Measurements from ENCODE around the gene DCAF16.

DCAF16 gene

DNA sequence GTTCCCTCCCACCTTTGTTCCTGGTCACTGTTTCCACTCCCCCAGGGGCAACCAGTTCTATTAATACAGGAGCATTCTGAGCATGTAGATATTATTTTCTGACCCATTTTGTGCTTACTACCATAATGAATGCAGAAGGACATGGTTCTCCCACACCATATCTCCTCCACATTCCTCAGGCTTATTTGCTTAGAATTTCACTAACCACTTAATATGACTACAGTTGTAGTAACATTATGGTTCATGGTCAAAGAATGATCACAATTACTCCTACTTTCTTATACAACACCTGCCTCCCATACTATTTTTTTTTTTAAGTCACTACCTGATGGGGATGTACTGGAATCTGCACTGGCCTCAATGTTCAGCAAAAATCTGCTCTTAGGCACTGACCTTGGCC lies 21.6 kb downstream of the DCAF16 start:
- Histone ChIP-seq H3K27me3 (no peaks in the 10 kb centered on the region), H3K36me3 (peaks cover 3% of the 10 kb centered on the region; the same call in 1 of the 2 replicates), H3K4me1 (no peaks in the 10 kb centered on the region), H3K9me3 (no peaks in the 10 kb centered on the region), H3K4me3 (ENCODE audit: low read depth, low read length) (no peak overlapping the region)
- no peak for DNase-seq
- TF ChIP-seq, protein P1, sequence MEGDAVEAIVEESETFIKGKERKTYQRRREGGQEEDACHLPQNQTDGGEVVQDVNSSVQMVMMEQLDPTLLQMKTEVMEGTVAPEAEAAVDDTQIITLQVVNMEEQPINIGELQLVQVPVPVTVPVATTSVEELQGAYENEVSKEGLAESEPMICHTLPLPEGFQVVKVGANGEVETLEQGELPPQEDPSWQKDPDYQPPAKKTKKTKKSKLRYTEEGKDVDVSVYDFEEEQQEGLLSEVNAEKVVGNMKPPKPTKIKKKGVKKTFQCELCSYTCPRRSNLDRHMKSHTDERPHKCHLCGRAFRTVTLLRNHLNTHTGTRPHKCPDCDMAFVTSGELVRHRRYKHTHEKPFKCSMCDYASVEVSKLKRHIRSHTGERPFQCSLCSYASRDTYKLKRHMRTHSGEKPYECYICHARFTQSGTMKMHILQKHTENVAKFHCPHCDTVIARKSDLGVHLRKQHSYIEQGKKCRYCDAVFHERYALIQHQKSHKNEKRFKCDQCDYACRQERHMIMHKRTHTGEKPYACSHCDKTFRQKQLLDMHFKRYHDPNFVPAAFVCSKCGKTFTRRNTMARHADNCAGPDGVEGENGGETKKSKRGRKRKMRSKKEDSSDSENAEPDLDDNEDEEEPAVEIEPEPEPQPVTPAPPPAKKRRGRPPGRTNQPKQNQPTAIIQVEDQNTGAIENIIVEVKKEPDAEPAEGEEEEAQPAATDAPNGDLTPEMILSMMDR (IDR thresholded peaks at IDR 0.05; ENCODE audit: low read depth, low read length) = no peak

DNA sequence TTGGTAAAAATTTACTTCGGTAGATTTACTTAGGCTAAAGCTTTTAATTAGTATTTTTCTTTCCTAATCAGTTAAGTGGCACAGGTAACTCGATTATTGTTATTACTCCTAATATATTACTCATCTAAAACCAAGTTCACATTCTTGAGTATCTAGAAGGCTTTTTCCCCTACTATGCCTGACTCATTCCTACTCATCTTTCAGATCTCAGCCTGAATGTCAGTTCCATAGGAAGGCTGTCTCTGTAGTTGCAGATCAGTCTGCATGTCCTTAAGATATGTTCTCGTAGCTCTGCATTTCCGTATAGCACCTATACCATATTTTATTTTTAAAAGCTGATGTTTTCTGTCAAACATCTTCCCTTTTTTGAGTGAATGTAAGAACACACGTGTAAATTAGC lies 23.2 kb downstream of the DCAF16 start:
- Histone ChIP-seq H3K36me3 (no peaks in the 10 kb centered on the region), H3K4me1 (no peaks in the 10 kb centered on the region), H3K4me3 (ENCODE audit: low read depth, low read length) (no peak overlapping the region), H3K9me3 (no peaks in the 10 kb centered on the region), H3K27me3 (no peaks in the 10 kb centered on the region)
- TF ChIP-seq, protein P1 (IDR thresholded peaks at IDR 0.05; ENCODE audit: low read depth, low read length) = no peak
- DNase-seq = no peak

- peaks cover 3% of the 10 kb centered on the region for H3K27me3 ChIP-seq
- 0 out of 2 replicates have a peak, but pooled peaks cover 3% of the 10 kb centered on the region for H3K9me3 ChIP-seq
- H3K36me3 ChIP-seq = no peaks in the 10 kb centered on the region
- DNase-seq = no peak
- no peak overlapping the region for H3K4me3 ChIP-seq (ENCODE audit: low read depth, low read length)
- TF ChIP-seq, protein P1 (IDR thresholded peaks at IDR 0.05; ENCODE audit: low read depth, low read length) = no peak
- H3K4me1 ChIP-seq = no peaks in the 10 kb centered on the region
These were observed 24.0 kb downstream of the DCAF16 start for GRCh38 chr4:17786567-17786966.

GRCh38 chr4:17785858-17786257 lies 24.7 kb downstream of the DCAF16 start:
- Histone ChIP-seq H3K4me3 (ENCODE audit: low read depth, low read length) (no peak overlapping the region), H3K27me3 (peaks cover 10% of the 10 kb centered on the region), H3K9me3 (0 out of 2 replicates have a peak, but pooled peaks cover 3% of the 10 kb centered on the region), H3K4me1 (no peaks in the 10 kb centered on the region), H3K36me3 (no peaks in the 10 kb centered on the region)
- TF ChIP-seq, protein P1 (IDR thresholded peaks at IDR 0.05; ENCODE audit: low read depth, low read length) = peak; percentile 40
- no peak for DNase-seq

DNA sequence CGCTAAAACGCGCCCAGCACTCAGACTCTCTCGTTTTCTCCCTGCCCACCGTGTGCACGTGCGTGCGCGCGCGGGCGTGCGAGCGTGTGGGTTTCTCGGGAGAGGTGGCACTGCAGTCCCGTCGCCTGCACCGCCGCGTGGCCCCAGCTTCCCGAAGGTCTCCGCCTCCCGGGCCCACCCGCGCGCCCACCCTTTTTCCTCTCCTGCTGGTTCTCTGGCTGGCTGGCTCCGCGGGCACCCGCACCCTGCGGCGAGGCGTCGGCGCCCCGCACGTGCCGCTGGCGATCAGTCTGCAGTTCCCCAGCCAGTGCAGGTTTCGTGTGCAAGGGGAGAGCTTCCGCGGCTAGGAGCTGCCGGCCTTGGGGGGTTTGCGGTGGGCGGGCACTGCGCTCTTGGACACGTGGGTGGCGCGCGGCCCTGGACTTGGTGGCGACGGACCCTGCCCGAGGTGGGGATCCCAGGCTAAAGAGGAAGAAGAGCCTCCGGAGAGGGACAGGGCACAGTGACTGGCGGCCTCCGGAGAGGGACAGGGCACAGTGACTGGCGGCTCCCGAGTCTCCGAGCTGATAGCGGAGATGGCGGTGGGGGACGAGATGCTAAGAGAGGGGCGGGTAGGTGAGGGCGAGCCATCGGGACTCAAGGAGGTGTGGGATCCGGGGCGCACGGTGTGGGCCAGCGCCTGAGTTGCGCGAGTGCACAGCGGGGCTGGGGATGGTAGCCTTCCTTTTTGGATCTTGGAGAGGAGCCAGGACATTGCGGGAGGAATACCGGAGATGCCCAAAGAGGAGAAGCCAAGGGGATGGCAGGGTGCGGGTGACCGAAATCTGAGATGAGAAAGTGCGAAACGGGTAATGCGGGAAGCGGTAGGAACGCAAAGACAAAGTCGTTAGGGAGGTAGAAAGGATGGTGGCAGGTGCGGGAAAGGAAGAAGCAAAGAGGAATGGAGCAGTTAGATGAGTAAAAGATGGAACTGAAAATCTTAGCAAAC lies 29.0 kb downstream of the DCAF16 start, which contains the start of gene FAM184B:
TSS of gene FAM184B (minus strand) at position 322 of the 988 bp plus-strand sequence. CDS start 322 bp downstream, outside the sequence.
- Histone ChIP-seq H3K9me3 (0 out of 2 replicates have a peak, but pooled peaks cover 3% of the 10 kb centered on the region), H3K4me1 (no peaks in the 10 kb centered on the region), H3K27me3 (peaks cover 16% of the 10 kb centered on the region), H3K36me3 (no peaks in the 10 kb centered on the region), H3K4me3 (ENCODE audit: low read depth, low read length) (peak within 1 kb of the TSS; percentile 24)
- TF ChIP-seq, protein P1 (IDR thresholded peaks at IDR 0.05; ENCODE audit: low read depth, low read length) = no peak
- peak; percentile 18 for DNase-seq

Measured in BE2C (cell line).